NCI-H1436 treated with DMSO at 0.1 percent for 48 hours (cell line): ENCODE measurements around the gene EXD3.

Experiments used
- DNase-seq: peaks from one replicate; lab custom pipeline; 2025; lab: John Stamatoyannopoulos, UW

EXD3 gene

GRCh38 chr9:137447722-137448601 lies 25.0 kb upstream of the EXD3 start:
- DNase-seq: no peak

- no peak for DNase-seq
Observed at GRCh38 chr9:137446851-137447471, 24.0 kb upstream of the EXD3 start.

DNA sequence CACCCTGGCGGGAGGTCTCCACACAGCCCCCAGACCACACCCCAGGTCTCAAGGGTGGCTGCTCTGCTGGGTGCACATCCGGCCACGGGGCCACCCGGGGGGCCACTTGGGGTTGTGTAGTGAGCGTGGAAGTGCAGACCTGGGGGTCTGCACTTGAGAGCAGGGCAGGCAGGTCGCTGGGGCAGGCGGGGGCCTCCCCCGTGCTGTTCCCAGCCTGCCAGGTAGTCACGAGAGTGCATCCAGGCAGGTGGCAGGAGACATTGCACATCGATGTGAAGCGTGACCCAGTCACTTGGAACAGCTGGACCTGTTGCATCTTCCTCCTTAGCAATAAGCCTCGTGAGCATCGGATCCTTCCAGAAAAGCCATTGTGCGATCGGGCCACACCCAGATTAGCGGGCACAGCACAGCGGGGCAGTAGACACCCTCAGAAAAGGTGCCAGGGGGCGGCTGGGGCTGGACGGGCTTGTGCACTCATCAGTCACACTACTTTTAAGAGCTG lies 23.0 kb upstream of the EXD3 start:
- no peak for DNase-seq

- peak; percentile 9 for DNase-seq
Observed at GRCh38 chr9:137445275-137445807, 22.4 kb upstream of the EXD3 start.

GRCh38 chr9:137444106-137444790 lies 21.3 kb upstream of the EXD3 start:
- DNase-seq: no peak

DNA sequence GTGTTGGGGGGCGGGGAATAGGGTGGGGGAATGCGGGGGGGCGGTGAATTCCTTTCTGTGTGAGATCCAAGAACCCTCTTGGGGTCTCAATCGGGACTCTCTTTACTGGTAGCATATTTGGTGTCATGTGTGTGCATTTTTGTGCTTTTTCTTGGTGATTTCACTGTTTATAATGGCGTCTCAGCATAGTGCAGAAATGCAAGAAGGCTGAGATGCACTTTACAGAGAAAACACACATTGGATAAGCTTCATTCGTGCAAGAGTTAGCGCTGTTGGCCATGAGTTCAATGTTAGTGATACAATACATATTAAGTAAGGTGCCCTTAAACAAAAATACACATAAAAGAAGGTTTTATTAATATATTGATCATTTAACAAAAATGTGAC lies 19.0 kb upstream of the EXD3 start:
- no peak for DNase-seq

DNA sequence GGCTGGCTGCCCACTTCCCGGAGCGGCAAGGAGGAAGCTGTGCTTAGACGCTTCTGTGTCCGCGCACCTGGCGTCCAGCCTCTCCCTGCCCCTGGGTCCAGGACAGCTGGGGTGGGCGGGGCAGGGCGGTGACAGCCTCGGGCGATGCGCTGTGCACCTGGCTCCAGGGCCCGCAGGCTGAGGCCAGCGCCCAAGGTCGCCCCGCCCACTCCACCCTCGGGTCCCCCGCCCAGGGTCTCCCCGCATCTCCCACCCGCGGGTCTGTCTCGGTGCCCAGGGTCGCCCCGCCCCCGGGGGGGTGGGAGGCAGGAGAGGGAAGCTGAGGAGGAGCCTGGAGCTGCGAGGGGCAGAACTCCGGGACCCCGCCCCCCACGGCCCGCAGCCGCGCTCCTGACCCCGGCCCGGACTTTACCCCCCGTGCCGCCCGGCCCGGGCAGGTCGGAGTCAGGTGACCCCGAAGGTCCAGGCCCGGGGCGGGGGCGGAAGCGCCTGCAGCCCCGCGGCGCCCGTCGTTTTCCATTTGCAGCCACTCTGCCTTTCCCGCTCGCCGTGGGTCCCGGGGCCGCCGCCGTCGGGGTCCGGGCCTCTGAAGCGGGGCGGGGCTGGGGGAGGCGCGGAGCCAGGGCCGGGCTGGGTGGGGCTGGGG lies 18.4 kb upstream of the EXD3 start, which contains the start of gene ENTPD8:
TSS of gene ENTPD8 (minus strand) at position 69 of the 646 bp plus-strand sequence. CDS start 3,072 bp downstream, outside the sequence.
- no peak for DNase-seq

DNA sequence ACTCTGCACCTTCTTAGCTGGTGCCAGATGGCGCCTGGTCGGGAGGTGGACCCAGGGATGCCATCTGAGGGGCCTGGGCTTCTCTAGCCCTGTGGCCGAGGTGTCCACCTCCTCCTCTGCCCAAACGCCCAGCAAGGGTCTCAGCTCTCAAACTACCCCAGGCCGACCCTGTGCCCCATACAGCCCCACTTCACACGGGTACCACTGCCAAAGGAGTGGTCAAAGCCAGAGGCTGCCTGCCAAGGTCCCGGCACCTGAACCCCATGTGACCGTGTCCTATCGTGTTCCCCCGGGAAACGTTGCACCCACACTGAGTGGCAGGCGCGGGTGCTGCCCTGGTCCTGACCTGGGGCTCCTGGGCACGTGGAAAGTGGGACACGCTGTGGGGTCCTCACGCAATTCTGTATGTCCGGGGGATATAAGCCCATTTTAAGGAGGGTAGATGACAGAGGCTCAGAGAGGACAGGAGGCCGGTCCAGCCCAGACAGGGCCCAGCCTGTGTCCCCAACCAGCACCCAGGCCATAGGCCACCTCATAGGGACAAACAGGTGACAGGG lies 16.3 kb upstream of the EXD3 start:
- DNase-seq: no peak

GRCh38 chr9:137438591-137439157 lies 15.7 kb upstream of the EXD3 start:
- DNase-seq: no peak

GRCh38 chr9:137437691-137438590 lies 15.0 kb upstream of the EXD3 start:
- DNase-seq: no peak

GRCh38 chr9:137436761-137437600 lies 14.0 kb upstream of the EXD3 start:
- DNase-seq: no peak

GRCh38 chr9:137435980-137436760 lies 13.2 kb upstream of the EXD3 start:
- no peak for DNase-seq

GRCh38 chr9:137435381-137435891 lies 12.5 kb upstream of the EXD3 start:
- no peak for DNase-seq

- no peak for DNase-seq
Observed at GRCh38 chr9:137434498-137435380, 11.8 kb upstream of the EXD3 start.

GRCh38 chr9:137433916-137434431 lies 11.0 kb upstream of the EXD3 start:
- DNase-seq: no peak

DNA sequence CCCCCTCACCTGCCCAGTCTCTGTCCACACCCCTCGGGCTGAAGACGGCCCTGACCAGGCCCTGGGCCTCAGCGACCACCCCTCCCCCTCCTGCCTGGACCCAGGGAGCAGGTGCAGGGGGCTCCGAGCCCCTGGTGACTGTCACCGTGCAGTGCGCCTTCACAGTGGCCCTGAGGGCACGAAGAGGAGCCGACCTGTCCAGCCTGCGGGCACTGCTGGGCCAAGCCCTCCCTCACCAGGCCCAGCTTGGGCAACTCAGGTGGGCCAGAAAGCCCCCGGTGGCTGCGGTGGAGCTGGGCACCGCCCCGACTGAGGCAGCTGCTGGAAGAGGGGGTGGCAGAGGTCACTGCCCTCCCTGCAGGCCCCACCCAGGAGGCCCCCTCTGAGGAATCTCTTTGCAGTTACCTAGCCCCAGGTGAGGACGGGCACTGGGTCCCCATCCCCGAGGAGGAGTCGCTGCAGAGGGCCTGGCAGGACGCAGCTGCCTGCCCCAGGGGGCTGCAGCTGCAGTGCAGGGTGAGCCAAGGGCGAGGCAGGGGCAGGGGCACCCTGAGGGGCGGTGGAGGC lies 10.5 kb upstream of the EXD3 start:
- no peak for DNase-seq
